ENCODE data around the gene TRIM40. TPM values are rescaled to one million over a fixed set of nuclear protein-coding genes. Genes with fewer than 3 reads are reported as not detected.

Gene TRIM40
- total RNA-seq, 2 experiments from 2014 or later, result not detected

DNA sequence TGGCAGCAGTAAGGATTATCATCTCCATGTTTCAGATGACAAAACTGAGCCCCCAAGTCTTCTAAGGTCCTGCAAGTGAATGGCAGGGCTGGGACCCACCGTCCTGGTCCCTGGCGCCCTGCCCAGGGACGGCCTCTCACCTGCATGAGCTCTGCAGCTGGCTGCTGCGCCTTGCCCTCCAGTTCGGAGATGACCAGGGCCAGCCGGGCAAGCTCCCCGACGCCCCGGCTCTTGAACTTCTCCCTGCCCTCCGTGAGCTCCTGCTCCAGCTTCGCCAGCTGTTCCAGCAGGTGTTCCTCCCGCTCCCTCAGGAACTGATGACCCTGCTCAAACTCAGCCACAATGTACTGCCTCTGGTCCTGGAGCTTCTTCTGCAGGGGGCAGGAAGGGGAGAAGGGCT is 60.4 kb downstream of the TRIM40 start:
- no peak overlapping the region for H3K27ac Mint-ChIP-seq
- POLR2A ChIA-PET, result no interaction called here
- no peaks in the 10 kb centered on the region for H3K27me3 Mint-ChIP-seq

More for the DNA sequence above, 60.4 kb downstream of the TRIM40 start:
- peaks cover 30% of the 10 kb centered on the region for H3K36me3 Mint-ChIP-seq
- peaks cover 9% of the 10 kb centered on the region for H3K4me1 Mint-ChIP-seq
- no peak overlapping the region for H3K4me3 Mint-ChIP-seq
- no peak for DNase-seq
- H3K9me3 Mint-ChIP-seq, result no peaks in the 10 kb centered on the region
- ATAC-seq (ENCODE audit: low read depth), result no peak

Other genes with a start within 250 kb of the TRIM40 start
- gene HLA-A, start 193.6 kb upstream of the TRIM40 start, total RNA-seq, result 1,000 to 10,000 TPM; 2,013 to 2,035 TPM
- gene POLR1H, start 74.9 kb upstream of the TRIM40 start, total RNA-seq, result 10 to 100 TPM; 55.5 to 55.6 TPM
- gene PPP1R11, start 68.9 kb upstream of the TRIM40 start, total RNA-seq, result 10 to 100 TPM; 52.5 to 53.8 TPM
- not detected for gene RNF39, start 60.4 kb upstream of the TRIM40 start, total RNA-seq
- gene TRIM31, start 23.1 kb upstream of the TRIM40 start, total RNA-seq, result not detected
- not detected for gene TRIM10, start 25.1 kb downstream of the TRIM40 start, total RNA-seq
- gene TRIM15, start 27.4 kb downstream of the TRIM40 start, total RNA-seq, result not detected
- 10 to 100 TPM; 75.5 to 79.3 TPM for gene TRIM26, start 77.3 kb downstream of the TRIM40 start, total RNA-seq
- gene TRIM39, start 190.8 kb downstream of the TRIM40 start, total RNA-seq, result 10 to 100 TPM; 24.1 to 24.2 TPM
- 10 to 100 TPM; 43.0 to 49.3 TPM for gene RPP21, start 209.0 kb downstream of the TRIM40 start, total RNA-seq